ENCODE results near the gene GPSM1. TPM values are rescaled to one million over a fixed set of nuclear protein-coding genes. Genes with fewer than 3 reads are reported as not detected.

GPSM1 gene
- total RNA-seq, 1 experiment from 2014 or later = 26.9 TPM

GRCh38 chr9:136287960-136288753 is 39.2 kb upstream of the GPSM1 start:
- Histone ChIP-seq H3F3A (ENCODE audit: low read length, unreplicated experiment) (no peaks in the 10 kb centered on the region), H3K4me3 (ENCODE audit: low read length) (no peak overlapping the region), H3K9me2 (replicated peaks; ENCODE audit: low read length) (no peaks in the 10 kb centered on the region), H3K4me2 (ENCODE audit: low read length) (no peak overlapping the region), H3K9me3 (ENCODE audit: low read length) (no peaks in the 10 kb centered on the region), H4K20me1 (ENCODE audit: low read length) (no peaks in the 10 kb centered on the region), H3K27ac (ENCODE audit: low read length) (no peak overlapping the region), H3K4me1 (ENCODE audit: insufficient read depth, low read length) (peaks cover 4% of the 10 kb centered on the region; the same call in 1 of the 2 replicates), H3K9ac (ENCODE audit: low read length) (no peak overlapping the region), H2AFZ (ENCODE audit: low read length) (no peak overlapping the region), H3K27me3 (ENCODE audit: low read length) (no peaks in the 10 kb centered on the region), H3K79me2 (ENCODE audit: low read length) (no peaks in the 10 kb centered on the region), H3K36me3 (ENCODE audit: low read depth, low read length) (no peaks in the 10 kb centered on the region)
- no peak for ATAC-seq
- intact Hi-C loops (cut with micrococcal nuclease) = no loop called here
- no peak for DNase-seq
- ChIA-PET POLR2A (ENCODE audit: unreplicated experiment) (no interaction called here), CTCF (interaction anchor here (0.5 kb wide), 1 partner anchor 60 kb away, joined by 8 read pairs; no protein-coding TSS in a partner anchor)
- BruUV-seq (replicated peaks) = no TSS peak
- TF ChIP-seq EZH2 (IDR thresholded peaks at IDR 0.05; ENCODE audit: low read length, unreplicated experiment) (no peak), EZH2phosphoT487 (IDR thresholded peaks at IDR 0.05; ENCODE audit: borderline replicate concordance, low read length) (no peak), CTCF (conservative IDR thresholded peaks at IDR 0.05; ENCODE audit: low read depth, low read length) (no peak)

GRCh38 chr9:136289651-136290507 is 37.5 kb upstream of the GPSM1 start:
- Histone ChIP-seq H3K36me3 (ENCODE audit: low read depth, low read length) (no peaks in the 10 kb centered on the region), H3K4me3 (ENCODE audit: low read length) (no peak overlapping the region)
- POLR2A ChIA-PET (ENCODE audit: unreplicated experiment) = no interaction called here

More at GRCh38 chr9:136289651-136290507, 37.5 kb upstream of the GPSM1 start:
- no peaks in the 10 kb centered on the region for H3K9me2 ChIP-seq (replicated peaks; ENCODE audit: low read length)
- intact Hi-C loops (cut with micrococcal nuclease) = no loop called here
- H3K4me2 ChIP-seq (ENCODE audit: low read length) = no peak overlapping the region
- H3K9ac ChIP-seq (ENCODE audit: low read length) = no peak overlapping the region
- CTCF ChIA-PET = no interaction called here
- H4K20me1 ChIP-seq (ENCODE audit: low read length) = no peaks in the 10 kb centered on the region
- H3K27me3 ChIP-seq (ENCODE audit: low read length) = no peaks in the 10 kb centered on the region
- no peak overlapping the region for H3K27ac ChIP-seq (ENCODE audit: low read length)
- no TSS peak for BruUV-seq (replicated peaks)
- H3K9me3 ChIP-seq (ENCODE audit: low read length) = no peaks in the 10 kb centered on the region
- H3F3A ChIP-seq (ENCODE audit: low read length, unreplicated experiment) = no peaks in the 10 kb centered on the region
- H2AFZ ChIP-seq (ENCODE audit: low read length) = no peak overlapping the region
- no peak for TF ChIP-seq EZH2phosphoT487 (IDR thresholded peaks at IDR 0.05; ENCODE audit: borderline replicate concordance, low read length)
- TF ChIP-seq CTCF (conservative IDR thresholded peaks at IDR 0.05; ENCODE audit: low read depth, low read length) = peak; percentile 26; the same call in 1 of the 2 replicates
- no peak for TF ChIP-seq EZH2 (IDR thresholded peaks at IDR 0.05; ENCODE audit: low read length, unreplicated experiment)
- DNase-seq (peak; percentile 6), ATAC-seq (no peak)
- H3K79me2 ChIP-seq (ENCODE audit: low read length) = no peaks in the 10 kb centered on the region
- no peaks in the 10 kb centered on the region for H3K4me1 ChIP-seq (ENCODE audit: insufficient read depth, low read length)

Measured in PC-3 (cell line).